Prostate gland (tissue), 2 donors: ENCODE data around the gene ZNF157. TPM values are rescaled to one million over a fixed set of nuclear protein-coding genes. Genes with fewer than 3 reads are reported as not detected.

Source experiments
- DNase-seq: peaks from one replicate; pipeline ENCODE4 v3.0.0-alpha.2; 2019; ENCODE audit warnings: low spot score
- H3K27ac ChIP-seq, 2 donors: fragments of 200-600 bp; sonication (generic); 2 replicates each; pipeline ENCODE4 v1.5.1; 2017 to 2019
- H3K27me3 ChIP-seq: fragments of 200-600 bp; sonication (generic); replicated peaks from 2 replicates; pipeline ENCODE4 v1.5.1; 2019; ENCODE audit not compliant: insufficient read depth
- H3K36me3 ChIP-seq, 2 donors: fragments of 200-600 bp; sonication (generic); 1 replicate in 1 of 2; 2 replicates in 1 of 2; pipeline versions ENCODE4 v1.5.1 to v1.8.1; 2017 to 2019
- H3K4me1 ChIP-seq: fragments of 200-600 bp; sonication (generic); replicated peaks from 2 replicates; pipeline ENCODE4 v1.5.1; 2019
- H3K4me3 ChIP-seq, 2 donors: fragments of 200-600 bp; sonication (generic); 2 replicates each; pipeline ENCODE4 v1.5.1; 2017 to 2019
- H3K9me3 ChIP-seq: fragments of 200-600 bp; sonication (generic); 2 replicates; pipeline ENCODE4 v1.5.1; 2017
- CTCF ChIP-seq, 4 experiments: fragments of 200-600 bp in 2 of 4; fragments of 450-650 bp in 2 of 4; sonication (generic) in 2 of 4; IDR thresholded peaks; 1 replicate in 3 of 4; 2 replicates in 1 of 4; pipeline ENCODE4 v1.5.1; 2016 to 2019; ENCODE audit warnings: antibody characterized with exemption in 4 of 4, mild to moderate bottlenecking in 2 of 4, moderate library complexity in 2 of 4
- POLR2A ChIP-seq: fragments of 450-650 bp; IDR thresholded peaks from one replicate; pipeline ENCODE4 v1.6.1; 2016; ENCODE audit warnings: antibody characterized with exemption, mild to moderate bottlenecking
- POLR2AphosphoS5 ChIP-seq: sonication (generic); formaldehyde crosslinking; IDR thresholded peaks from one replicate; pipeline ENCODE4 v1.6.1; 2017; ENCODE audit warnings: antibody characterized with exemption
- WGBS: methylation state at CpG from one replicate; pipeline ENCODE4 v1.1.5; 2018; 5-methylcytosine and 5-hydroxymethylcytosine counted together
- intact Hi-C: fragments of 100-400 bp; cut with DNase I; formaldehyde crosslinking; loops from one replicate; pipeline ENCODE4 v1.14.2; 2022
- total RNA-seq, 2 donors: library from RNA; depleted of rRNA; stranded (reverse); fragments of >200 nt; gene quantifications; one replicate each; pipeline ENCODE4 v1.1.0, GENCODE V29; 2016

The ZNF157 gene
- total RNA-seq, 2 donors from 2014 or later = 0.32 to 1.4 TPM

- DNase-seq = no peak
- Histone ChIP-seq H3K4me3 (no peak overlapping the region), H3K36me3 (no peaks in the 10 kb centered on the region), H3K9me3 (no peaks in the 10 kb centered on the region), H3K4me1 (no peaks in the 10 kb centered on the region), H3K27me3 (no peaks in the 10 kb centered on the region), H3K27ac (no peak overlapping the region)
- WGBS = 98% methylated on average over 5 of the region's 5 CpGs
- TF ChIP-seq POLR2A = no peak
- intact Hi-C loops = no loop called here
Observed at GRCh38 chrX:47430925-47431324, 60.5 kb downstream of the ZNF157 start.

GRCh38 chrX:47446431-47446830 is 76.1 kb downstream of the ZNF157 start:
- H3K27me3 ChIP-seq = no peaks in the 10 kb centered on the region
- no peaks in the 10 kb centered on the region for H3K36me3 ChIP-seq
- intact Hi-C loops = no loop called here
- TF ChIP-seq CTCF (IDR thresholded peaks at IDR 0.05) = no peak
- no peak for TF ChIP-seq POLR2A
- no peak for TF ChIP-seq POLR2AphosphoS5
- no peaks in the 10 kb centered on the region for H3K9me3 ChIP-seq
- no peak overlapping the region for H3K27ac ChIP-seq
- no peak for DNase-seq
- 97% methylated on average over 2 of the region's 2 CpGs for WGBS
- H3K4me1 ChIP-seq = no peaks in the 10 kb centered on the region
- H3K4me3 ChIP-seq = no peak overlapping the region

- intact Hi-C loops = no loop called here
- Histone ChIP-seq H3K9me3 (no peaks in the 10 kb centered on the region), H3K27ac (no peak overlapping the region), H3K36me3 (no peaks in the 10 kb centered on the region), H3K4me1 (no peaks in the 10 kb centered on the region), H3K27me3 (no peaks in the 10 kb centered on the region), H3K4me3 (no peak overlapping the region)
- no peak for TF ChIP-seq POLR2AphosphoS5
- no peak for TF ChIP-seq CTCF (IDR thresholded peaks at IDR 0.05)
- TF ChIP-seq POLR2A = no peak
- WGBS = 98% methylated on average over 2 of the region's 2 CpGs
- DNase-seq = no peak
Observed at GRCh38 chrX:47446971-47447370, 76.6 kb downstream of the ZNF157 start.

- H3K27me3 ChIP-seq = no peaks in the 10 kb centered on the region
- no peaks in the 10 kb centered on the region for H3K4me1 ChIP-seq
- no peak for DNase-seq
- no peaks in the 10 kb centered on the region for H3K9me3 ChIP-seq
- H3K27ac ChIP-seq = no peak overlapping the region
- no peaks in the 10 kb centered on the region for H3K36me3 ChIP-seq
- TF ChIP-seq POLR2A (no peak), CTCF (IDR thresholded peaks at IDR 0.05) (no peak)
- over 99% methylated on average over 11 of the region's 11 CpGs for WGBS
- intact Hi-C loops = no loop called here
- no peak overlapping the region for H3K4me3 ChIP-seq
Observed at GRCh38 chrX:47447607-47448006, 77.2 kb downstream of the ZNF157 start.

GRCh38 chrX:47448165-47448806 is 77.9 kb downstream of the ZNF157 start:
- Histone ChIP-seq H3K9me3 (no peaks in the 10 kb centered on the region), H3K4me3 (no peak overlapping the region), H3K27me3 (no peaks in the 10 kb centered on the region), H3K27ac (no peak overlapping the region), H3K4me1 (no peaks in the 10 kb centered on the region), H3K36me3 (no peaks in the 10 kb centered on the region)
- no peak for DNase-seq
- intact Hi-C loops = no loop called here
- WGBS = 95% methylated on average over 6 of the region's 6 CpGs
- no peak for TF ChIP-seq CTCF (IDR thresholded peaks at IDR 0.05)
- no peak for TF ChIP-seq POLR2AphosphoS5
- TF ChIP-seq POLR2A = no peak
